Body of pancreas (tissue), 4 donors: ENCODE data around the gene MAGEF1.

Experiments
- CTCF ChIP-seq, 7 experiments: fragments of 450-650 bp in 4 of 7; fragments of 200-600 bp in 3 of 7; sonication (generic) in 3 of 7; IDR thresholded peaks; one replicate each; pipeline ENCODE4 v1.5.1; 2016 to 2019; ENCODE audit warnings: antibody characterized with exemption in 7 of 7
- POLR2A ChIP-seq, 3 donors: fragments of 450-650 bp; IDR thresholded peaks; one replicate each; pipeline ENCODE4 v1.6.1; 2016; ENCODE audit warnings: antibody characterized with exemption in 3 of 3, mild to moderate bottlenecking in 2 of 3

- TF ChIP-seq CTCF (IDR thresholded peaks at IDR 0.05) = no peak
- TF ChIP-seq POLR2A (IDR thresholded peaks at IDR 0.05) = no peak
Measured at GRCh38 chr3:184755315-184755731, 43.5 kb upstream of the MAGEF1 start.
